C4-2B (cell line): ENCODE data around the gene DPF3.

Experiments
- H3K27ac ChIP-seq: fragments of 450-650 bp; 2 replicates; pipeline ENCODE4 v1.5.1; 2017
- ZFX ChIP-seq: fragments of 450-650 bp; IDR thresholded peaks from 2 replicates; pipeline ENCODE4 v1.6.1; 2017
- TF ChIP-seq, protein P1 (sequence below): fragments of 450-650 bp; conservative IDR thresholded peaks from 2 replicates; pipeline ENCODE4 v1.5.1; 2017; ENCODE audit warnings: mild to moderate bottlenecking

DPF3 gene

DNA sequence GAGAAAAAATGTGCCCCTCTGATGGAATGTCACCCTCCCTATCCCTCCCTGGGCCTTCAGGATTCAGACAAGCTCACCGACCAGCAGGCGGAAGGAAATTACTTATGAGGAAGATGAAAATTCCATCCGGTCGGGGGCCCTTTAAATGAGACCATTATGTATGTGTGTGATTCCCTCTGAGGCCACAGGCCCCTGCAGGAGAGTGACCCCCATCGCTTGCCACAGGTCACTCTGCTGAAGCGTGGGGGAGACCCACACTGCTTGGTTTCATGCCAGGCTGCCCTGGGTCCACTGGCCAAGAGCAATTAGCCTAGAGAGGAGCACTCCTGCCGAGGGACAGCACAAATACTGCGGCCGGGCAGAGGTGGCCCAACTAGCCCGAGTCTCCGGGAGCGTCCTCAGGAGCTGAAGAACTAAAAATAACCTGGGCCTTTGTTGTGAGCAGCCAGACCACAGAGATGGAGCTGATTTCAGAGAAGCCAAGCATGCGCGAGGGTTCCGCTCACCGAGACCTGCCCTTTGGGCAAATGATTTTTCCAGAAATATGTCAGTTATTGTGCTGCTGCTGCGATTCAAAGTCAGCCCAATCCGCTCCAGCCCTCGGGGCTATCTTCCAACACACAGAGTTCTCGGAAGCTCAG, 276.4 kb downstream of the DPF3 start:
- no peak overlapping the region for H3K27ac ChIP-seq
- TF ChIP-seq ZFX: no peak
- TF ChIP-seq, protein P1, sequence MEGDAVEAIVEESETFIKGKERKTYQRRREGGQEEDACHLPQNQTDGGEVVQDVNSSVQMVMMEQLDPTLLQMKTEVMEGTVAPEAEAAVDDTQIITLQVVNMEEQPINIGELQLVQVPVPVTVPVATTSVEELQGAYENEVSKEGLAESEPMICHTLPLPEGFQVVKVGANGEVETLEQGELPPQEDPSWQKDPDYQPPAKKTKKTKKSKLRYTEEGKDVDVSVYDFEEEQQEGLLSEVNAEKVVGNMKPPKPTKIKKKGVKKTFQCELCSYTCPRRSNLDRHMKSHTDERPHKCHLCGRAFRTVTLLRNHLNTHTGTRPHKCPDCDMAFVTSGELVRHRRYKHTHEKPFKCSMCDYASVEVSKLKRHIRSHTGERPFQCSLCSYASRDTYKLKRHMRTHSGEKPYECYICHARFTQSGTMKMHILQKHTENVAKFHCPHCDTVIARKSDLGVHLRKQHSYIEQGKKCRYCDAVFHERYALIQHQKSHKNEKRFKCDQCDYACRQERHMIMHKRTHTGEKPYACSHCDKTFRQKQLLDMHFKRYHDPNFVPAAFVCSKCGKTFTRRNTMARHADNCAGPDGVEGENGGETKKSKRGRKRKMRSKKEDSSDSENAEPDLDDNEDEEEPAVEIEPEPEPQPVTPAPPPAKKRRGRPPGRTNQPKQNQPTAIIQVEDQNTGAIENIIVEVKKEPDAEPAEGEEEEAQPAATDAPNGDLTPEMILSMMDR: no peak

DNA sequence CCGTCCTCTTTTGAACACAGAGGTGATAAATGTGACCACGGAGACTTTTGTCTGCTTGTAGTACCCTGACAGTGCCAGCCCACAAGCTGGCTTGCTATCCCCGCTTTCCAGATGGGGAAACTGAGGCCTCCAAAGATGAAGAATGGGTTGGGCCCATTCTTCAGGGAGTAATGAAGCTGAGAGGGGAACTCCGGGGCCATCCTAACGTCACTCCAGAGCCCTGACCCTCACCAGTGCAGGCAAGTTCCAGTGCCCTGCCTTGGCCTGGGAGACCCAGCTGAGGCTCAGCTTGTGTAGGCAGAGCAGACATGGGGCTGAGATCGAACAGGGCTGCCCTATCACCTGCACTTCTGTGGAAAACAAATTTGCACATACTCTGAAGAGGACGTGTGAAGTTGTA, 277.1 kb downstream of the DPF3 start:
- H3K27ac ChIP-seq: no peak overlapping the region
- TF ChIP-seq ZFX: no peak
- TF ChIP-seq, protein P1: no peak

DNA sequence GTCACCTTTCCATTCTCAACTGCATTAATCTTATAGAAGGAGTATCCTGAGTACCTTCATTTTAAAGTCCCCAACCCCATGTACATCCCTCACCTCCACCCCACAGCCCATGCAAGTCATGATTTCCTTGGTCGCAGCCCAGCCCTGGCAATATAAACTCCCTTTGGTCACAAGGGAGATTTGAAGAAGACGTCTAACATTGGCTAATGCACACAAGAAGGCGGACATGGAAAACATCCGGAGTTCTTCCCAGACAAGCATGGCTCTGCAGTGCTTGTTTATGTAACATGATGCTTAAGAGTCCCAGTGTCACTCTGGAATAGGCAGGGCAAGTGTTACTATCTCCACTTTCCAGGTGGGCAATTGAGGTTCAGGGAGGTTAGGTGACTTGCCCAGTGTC, 277.6 kb downstream of the DPF3 start:
- no peak overlapping the region for H3K27ac ChIP-seq

DNA sequence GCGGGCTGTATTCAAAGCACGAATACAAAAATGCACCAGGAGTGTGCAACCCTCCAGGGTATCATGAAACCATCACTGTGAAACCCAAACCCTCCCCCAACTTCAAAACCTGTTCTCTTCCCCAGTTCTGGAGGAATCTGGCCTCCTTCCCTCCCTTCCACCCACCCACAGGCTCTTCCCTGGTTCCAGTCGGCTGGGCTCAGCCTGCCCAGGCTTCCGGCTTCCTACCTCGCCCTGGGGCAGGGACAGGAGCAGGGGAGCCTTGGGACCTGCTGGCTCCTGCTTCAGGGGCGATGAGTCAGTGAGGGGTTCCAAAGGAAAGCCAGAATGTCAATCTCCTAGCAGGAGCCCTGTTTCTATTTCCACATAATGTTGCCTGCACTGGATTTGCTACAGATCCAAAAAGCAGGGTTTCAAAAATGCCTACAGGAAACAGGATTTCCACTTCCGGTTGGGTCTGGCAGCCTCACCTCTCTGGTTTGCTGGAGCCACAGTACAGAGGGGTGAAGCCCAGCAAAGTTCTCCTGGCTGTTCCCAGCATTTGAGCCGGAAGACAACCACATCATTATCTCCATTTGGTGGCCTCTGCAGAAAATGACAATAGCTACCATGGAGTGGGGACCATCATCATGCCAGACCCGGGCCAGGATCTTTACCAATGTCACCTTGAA, 278.3 kb downstream of the DPF3 start:
- TF ChIP-seq ZFX: no peak
- TF ChIP-seq, protein P1: no peak
- no peak overlapping the region; the same call in 1 of the 2 replicates for H3K27ac ChIP-seq

More for the DNA sequence above, 277.6 kb downstream of the DPF3 start:
- TF ChIP-seq, protein P1: no peak
- TF ChIP-seq ZFX: no peak

DNA sequence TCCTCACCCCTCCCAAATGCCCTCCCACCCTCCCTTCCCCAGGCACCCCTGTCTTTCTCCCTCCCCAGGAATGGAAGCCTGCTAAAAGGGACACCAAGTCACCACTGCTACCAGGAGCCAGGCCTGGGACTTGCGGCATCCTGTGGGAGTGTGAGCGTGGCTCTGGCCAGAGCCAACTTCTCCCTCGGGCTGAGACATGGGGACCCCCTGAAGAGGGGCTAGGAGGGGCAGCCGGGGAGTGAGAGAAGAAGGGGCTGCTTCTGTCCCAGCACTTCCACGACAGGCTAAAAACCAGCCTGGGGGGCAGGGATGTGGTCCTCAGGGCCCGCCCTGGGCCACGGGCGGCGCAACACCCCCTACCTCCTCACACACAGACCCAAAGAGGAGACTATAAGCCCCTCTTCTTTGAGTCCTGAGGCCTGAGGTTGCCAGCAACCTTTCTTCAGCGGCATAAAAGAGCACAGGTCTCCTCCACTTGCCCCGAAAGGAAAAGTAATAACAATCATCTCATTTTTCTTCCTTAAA, 278.9 kb downstream of the DPF3 start:
- no peak overlapping the region for H3K27ac ChIP-seq
- TF ChIP-seq ZFX: no peak
- TF ChIP-seq, protein P1: no peak

DNA sequence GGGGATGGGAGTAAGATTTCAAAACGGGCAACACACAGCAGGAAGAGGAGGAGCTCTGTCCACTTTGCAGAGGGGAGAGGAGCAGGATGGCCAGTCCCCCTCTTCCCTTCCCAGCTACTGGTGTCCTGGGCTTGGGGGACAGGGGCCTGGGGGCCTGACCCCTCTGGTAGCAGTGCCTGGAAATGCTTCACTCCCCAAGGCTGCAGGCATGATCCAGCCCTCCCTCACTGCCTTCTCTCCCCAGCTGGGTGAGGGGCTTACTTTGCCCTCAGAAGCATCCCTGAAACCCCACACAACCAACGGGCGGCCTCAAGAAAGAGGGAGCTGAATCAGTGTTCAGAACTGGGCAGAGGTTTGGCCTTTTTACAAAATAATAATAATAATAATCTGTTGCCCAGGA, 279.5 kb downstream of the DPF3 start:
- no peak for TF ChIP-seq ZFX
- TF ChIP-seq, protein P1: no peak
- H3K27ac ChIP-seq: no peak overlapping the region

DNA sequence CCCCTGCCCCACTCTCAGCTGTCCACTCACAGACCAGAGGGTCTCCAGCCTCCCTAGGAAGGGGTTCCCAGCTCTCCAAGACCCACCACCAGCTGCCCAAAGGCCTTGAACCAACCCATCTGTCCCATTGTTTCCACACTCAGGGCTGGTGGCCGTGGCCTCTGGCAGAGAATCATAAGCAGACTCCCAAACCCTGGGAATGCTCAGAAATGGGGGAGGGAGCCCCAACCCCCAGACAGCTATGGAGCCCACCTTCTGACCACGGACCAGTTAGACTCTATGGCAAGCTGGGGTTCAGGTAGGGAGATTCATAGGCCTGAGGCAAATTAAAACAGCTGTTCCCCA, 280.0 kb downstream of the DPF3 start:
- TF ChIP-seq ZFX: no peak
- TF ChIP-seq, protein P1: no peak
- no peak overlapping the region for H3K27ac ChIP-seq
